B cell (primary cell): ENCODE measurements around the gene HACD2. TPM values are rescaled to one million over a fixed set of nuclear protein-coding genes. Genes with fewer than 3 reads are reported as not detected.

Source experiments
- ATAC-seq: fragments of 200-7000 bp; cut with Tn5 transposase; one replicate; pipeline ENCODE4 v1.10.0; 2021; ENCODE audit warnings: low read depth, mild to moderate bottlenecking, moderate number of reproducible peaks, moderate library complexity
- CTCF ChIA-PET: fragments of 350-600 bp; sonication (Branson Sonifier 250); formaldehyde crosslinking; loops from one replicate; lab custom pipeline; 2021; ENCODE audit warnings: antibody characterized with exemption, inconsistent platforms; lab: Charles Lee
- POLR2A ChIA-PET: fragments of 350-600 bp; sonication (Branson Sonifier 250); formaldehyde crosslinking; loops from one replicate; lab custom pipeline; 2021; ENCODE audit warnings: antibody characterized with exemption; lab: Charles Lee
- DNase-seq: peaks from one replicate; pipeline ENCODE4 v3.0.0; 2013
- H2AFZ ChIP-seq: 2 replicates; pipeline ENCODE4 v1.6.1; 2012; ENCODE audit warnings: mild to moderate bottlenecking, low read depth, low read length; ENCODE audit not compliant: insufficient read depth, poor library complexity, severe bottlenecking
- H3K27ac ChIP-seq, 2 donors: 1 replicate in 1 of 2; 2 replicates in 1 of 2; pipeline ENCODE4 v1.5.1; 2012 to 2013; ENCODE audit warnings: low read length in 2 of 2, mild to moderate bottlenecking in 2 of 2, moderate library complexity in 1 of 2
- H3K27me3 ChIP-seq, 4 experiments: fragments of 200-600 bp in 1 of 4; sonication (generic) in 1 of 4; replicated peaks in 1 of 4; 1 replicate in 2 of 4; 2 replicates in 2 of 4; pipeline versions ENCODE4 v1.6.1 to v1.7.0; 2013 to 2016; ENCODE audit warnings: low read length in 3 of 4, mild to moderate bottlenecking in 2 of 4, mixed read lengths in 1 of 4, moderate library complexity in 1 of 4; ENCODE audit not compliant: insufficient read depth in 4 of 4, control insufficient read depth in 3 of 4; ENCODE audit errors: control extremely low read depth in 1 of 4
- H3K36me3 ChIP-seq, 2 experiments: replicated peaks in 1 of 2; 1 replicate in 1 of 2; 2 replicates in 1 of 2; pipeline versions ENCODE4 v1.6.1 to v1.7.1; 2013; ENCODE audit warnings: low read length in 1 of 2; ENCODE audit not compliant: insufficient read depth in 2 of 2, control insufficient read depth in 1 of 2; ENCODE audit errors: control extremely low read depth in 1 of 2, extremely low read depth in 1 of 2
- H3K4me1 ChIP-seq, 2 donors: fragments of 200-600 bp in 1 of 2; sonication (generic) in 1 of 2; 1 replicate in 1 of 2; 2 replicates in 1 of 2; pipeline versions ENCODE4 v1.5.1 to v1.6.1; 2013 to 2017; ENCODE audit warnings: low read length in 2 of 2; ENCODE audit not compliant: control insufficient read depth in 2 of 2, insufficient read depth in 2 of 2
- H3K4me2 ChIP-seq: replicated peaks from 2 replicates; pipeline ENCODE3; 2012; ENCODE audit warnings: mild to moderate bottlenecking, low read depth, low read length; ENCODE audit not compliant: poor library complexity, severe bottlenecking
- H3K4me3 ChIP-seq, 5 experiments: fragments of 200-600 bp in 1 of 5; sonication (generic) in 1 of 5; 1 replicate in 3 of 5; 2 replicates in 2 of 5; pipeline versions ENCODE4 v1.5.1 to v1.7.0; 2011 to 2016; ENCODE audit warnings: low read length in 4 of 5, mild to moderate bottlenecking in 4 of 5, low read depth in 2 of 5, control low read depth in 1 of 5, moderate library complexity in 1 of 5; ENCODE audit not compliant: insufficient read depth in 1 of 5; ENCODE audit errors: control extremely low read depth in 1 of 5, extremely low read depth in 1 of 5
- H3K79me2 ChIP-seq: fragments of 200-600 bp; sonication (generic); one replicate; pipeline ENCODE4 v1.6.0; 2016; ENCODE audit warnings: low read length; ENCODE audit not compliant: control insufficient read depth, insufficient read depth
- H3K9ac ChIP-seq: fragments of 200-600 bp; sonication (generic); 2 replicates; pipeline ENCODE4 v1.6.1; 2017; ENCODE audit warnings: mild to moderate bottlenecking, low read length, moderate library complexity
- H3K9me3 ChIP-seq, 3 donors: one replicate each; pipeline versions ENCODE4 v1.6.1 to v1.7.1; 2013; ENCODE audit warnings: low read length in 2 of 3; ENCODE audit not compliant: control insufficient read depth in 2 of 3, insufficient read depth in 1 of 3; ENCODE audit errors: control extremely low read depth in 1 of 3
- H4K20me1 ChIP-seq: 2 replicates; pipeline ENCODE4 v1.6.0; 2012; ENCODE audit warnings: mild to moderate bottlenecking, low read length; ENCODE audit not compliant: insufficient read depth, control insufficient read depth, poor library complexity, severe bottlenecking
- H3K27ac Mint-ChIP-seq: one replicate; pipeline ENCODE4 v1.8.0; 2021; ENCODE audit warnings: mixed read lengths
- H3K27me3 Mint-ChIP-seq: one replicate; pipeline ENCODE4 v1.8.0; 2021; ENCODE audit warnings: mixed read lengths
- H3K4me1 Mint-ChIP-seq: one replicate; pipeline ENCODE4 v1.8.0; 2021; ENCODE audit warnings: mixed read lengths
- H3K4me3 Mint-ChIP-seq: one replicate; pipeline ENCODE4 v1.8.0; 2021; ENCODE audit warnings: mixed read lengths
- H3K9me3 Mint-ChIP-seq: one replicate; pipeline ENCODE4 v1.8.0; 2022; ENCODE audit warnings: mixed read lengths; ENCODE audit not compliant: insufficient read depth
- EZH2 ChIP-seq: IDR thresholded peaks from 2 replicates; pipeline ENCODE4 v1.6.1; 2012; ENCODE audit warnings: borderline replicate concordance, low read depth, mild to moderate bottlenecking, moderate library complexity, low read length; ENCODE audit not compliant: insufficient read depth, poor library complexity, severe bottlenecking
- WGBS: methylation state at CpG from one replicate; pipeline ENCODE4 v1.1.5; 2013; ENCODE audit warnings: missing lambda C conversion rate; ENCODE audit not compliant: insufficient coverage; 5-methylcytosine and 5-hydroxymethylcytosine counted together
- intact Hi-C: fragments of 100-400 bp; cut with micrococcal nuclease; formaldehyde crosslinking; loops from one replicate; pipeline ENCODE4 v1.10.0; 2022
- polyA plus RNA-seq: library from polyadenylated mRNA; depleted of rRNA; stranded (reverse); fragments of >200 nt; gene quantifications from 2 replicates; pipeline ENCODE4 v1.2.3, GENCODE V29; 2012
- total RNA-seq, 2 donors: library from RNA; stranded (reverse); fragments of 120-200 nt in 1 of 2; gene quantifications; 1 replicate in 1 of 2; 2 replicates in 1 of 2; pipeline versions ENCODE4 v1.2.3 to v1.2.4, GENCODE V29; 2013 to 2022
- TF ChIP-seq, protein P1 (sequence below): fragments of 200-600 bp; IDR thresholded peaks from one replicate; pipeline ENCODE4 v1.8.0; 2022; ENCODE audit warnings: antibody characterized with exemption, mild to moderate bottlenecking

The HACD2 gene
- total and polyA plus RNA-seq, 2 donors (not counting 1 experiment from before 2014, with no cell fraction given): 14.5 to 30.7 TPM

DNA sequence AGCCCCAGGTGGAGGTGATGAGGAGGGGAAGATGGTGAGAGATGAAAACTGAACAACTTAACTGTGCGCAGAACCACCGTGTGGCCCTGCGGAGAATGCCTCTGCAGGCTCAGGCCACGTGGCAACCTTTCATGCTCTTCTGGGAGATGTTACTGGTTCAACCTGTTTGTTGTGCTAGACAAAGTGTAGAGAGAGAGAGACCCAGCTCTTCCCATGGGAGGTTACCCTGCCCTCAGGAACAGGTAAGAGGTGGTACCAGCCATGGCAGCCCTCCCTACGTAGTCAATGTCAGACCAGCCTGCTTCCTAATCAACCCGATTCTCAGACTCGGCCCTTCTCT is 37.0 kb upstream of the HACD2 start:
- POLR2A ChIA-PET: no interaction called here
- Mint-ChIP-seq H3K27me3 (no peaks in the 10 kb centered on the region), H3K9me3 (no peaks in the 10 kb centered on the region), H3K27ac (no peak overlapping the region), H3K4me3 (no peak overlapping the region), H3K4me1 (peaks cover 20% of the 10 kb centered on the region)
- no peak overlapping the region for H3K4me2 ChIP-seq
- H3K36me3 ChIP-seq: no peaks in the 10 kb centered on the region
- no peak overlapping the region for H3K27ac ChIP-seq
- peaks cover 15 to 18% of the 10 kb centered on the region in 2 donors for H3K4me1 ChIP-seq
- 96% methylated on average over 7 of the region's 7 CpGs for WGBS
- CTCF ChIA-PET: no interaction called here
- no peaks in the 10 kb centered on the region for H3K27me3 ChIP-seq
- no peak overlapping the region for H3K9ac ChIP-seq
- no peak overlapping the region for H3K4me3 ChIP-seq
- H4K20me1 ChIP-seq: no peaks in the 10 kb centered on the region
- DNase-seq (no peak), ATAC-seq (no peak)
- no peaks in the 10 kb centered on the region for H3K79me2 ChIP-seq
- no peak for TF ChIP-seq EZH2
- TF ChIP-seq, protein P1, sequence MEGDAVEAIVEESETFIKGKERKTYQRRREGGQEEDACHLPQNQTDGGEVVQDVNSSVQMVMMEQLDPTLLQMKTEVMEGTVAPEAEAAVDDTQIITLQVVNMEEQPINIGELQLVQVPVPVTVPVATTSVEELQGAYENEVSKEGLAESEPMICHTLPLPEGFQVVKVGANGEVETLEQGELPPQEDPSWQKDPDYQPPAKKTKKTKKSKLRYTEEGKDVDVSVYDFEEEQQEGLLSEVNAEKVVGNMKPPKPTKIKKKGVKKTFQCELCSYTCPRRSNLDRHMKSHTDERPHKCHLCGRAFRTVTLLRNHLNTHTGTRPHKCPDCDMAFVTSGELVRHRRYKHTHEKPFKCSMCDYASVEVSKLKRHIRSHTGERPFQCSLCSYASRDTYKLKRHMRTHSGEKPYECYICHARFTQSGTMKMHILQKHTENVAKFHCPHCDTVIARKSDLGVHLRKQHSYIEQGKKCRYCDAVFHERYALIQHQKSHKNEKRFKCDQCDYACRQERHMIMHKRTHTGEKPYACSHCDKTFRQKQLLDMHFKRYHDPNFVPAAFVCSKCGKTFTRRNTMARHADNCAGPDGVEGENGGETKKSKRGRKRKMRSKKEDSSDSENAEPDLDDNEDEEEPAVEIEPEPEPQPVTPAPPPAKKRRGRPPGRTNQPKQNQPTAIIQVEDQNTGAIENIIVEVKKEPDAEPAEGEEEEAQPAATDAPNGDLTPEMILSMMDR: no peak
- no peaks in the 10 kb centered on the region for H3K9me3 ChIP-seq
- H2AFZ ChIP-seq: no peak overlapping the region
- intact Hi-C loops: no loop called here

DNA sequence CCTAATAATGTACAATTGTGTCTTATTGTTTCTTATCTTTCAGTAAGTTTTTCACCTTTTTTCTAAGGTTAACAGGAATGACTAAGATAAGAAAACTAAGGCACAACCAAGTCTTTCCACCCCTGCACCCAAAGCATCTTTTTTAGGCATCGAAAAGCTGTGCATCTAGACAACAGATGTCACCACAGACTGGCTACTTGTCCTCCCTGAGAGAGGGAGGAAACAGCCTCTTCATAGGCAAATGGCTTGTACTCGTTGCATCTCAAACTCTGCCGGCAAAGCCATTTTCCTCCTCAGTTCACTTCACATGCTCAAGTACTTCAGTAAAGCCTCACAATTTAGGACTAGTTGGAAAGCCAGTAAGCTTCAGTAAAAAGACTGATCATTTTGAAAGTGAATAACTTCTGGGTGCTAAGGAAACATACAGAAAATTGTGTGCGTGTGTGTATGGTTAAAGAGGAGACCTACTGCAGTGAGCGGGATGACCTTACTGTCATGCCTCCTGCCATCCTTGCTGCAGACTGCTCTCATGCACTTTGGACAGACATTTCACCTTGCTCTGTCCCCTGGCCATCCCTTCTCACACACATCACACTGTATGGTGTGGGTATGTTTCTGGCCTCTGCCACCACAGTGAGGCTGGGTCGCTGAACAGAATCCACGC is 36.5 kb upstream of the HACD2 start:
- no peaks in the 10 kb centered on the region for H3K79me2 ChIP-seq
- WGBS: 100% methylated on average over 1 of the region's 7 CpGs
- H3K4me1 Mint-ChIP-seq: peaks cover 20% of the 10 kb centered on the region
- intact Hi-C loops: no loop called here
- no peak for DNase-seq
- no peak overlapping the region for H2AFZ ChIP-seq
- ChIA-PET CTCF (interaction anchor here (2.1 kb wide), 1 partner anchor 31 kb away, joined by 5 read pairs; no protein-coding TSS in a partner anchor), POLR2A (no interaction called here)
- no peaks in the 10 kb centered on the region for H3K27me3 ChIP-seq
- H3K4me1 ChIP-seq: peaks cover 15 to 18% of the 10 kb centered on the region in 2 donors
- H3K4me3 Mint-ChIP-seq: no peak overlapping the region
- H3K27ac ChIP-seq: no peak overlapping the region
- no peak overlapping the region for H3K9ac ChIP-seq
- no peaks in the 10 kb centered on the region for H4K20me1 ChIP-seq
- no peaks in the 10 kb centered on the region for H3K36me3 ChIP-seq
- H3K9me3 Mint-ChIP-seq: no peaks in the 10 kb centered on the region
- no peak overlapping the region for H3K4me3 ChIP-seq
- H3K4me2 ChIP-seq: no peak overlapping the region
- no peaks in the 10 kb centered on the region for H3K9me3 ChIP-seq
- H3K27me3 Mint-ChIP-seq: no peaks in the 10 kb centered on the region
- no peak for TF ChIP-seq EZH2
- TF ChIP-seq, protein P1: no peak
- no peak for ATAC-seq
- no peak overlapping the region for H3K27ac Mint-ChIP-seq
